Stomach smooth muscle (tissue), 2 donors: ENCODE data around the gene DSCAML1.

ENCODE experiments used
- H3K27ac ChIP-seq: one replicate; pipeline ENCODE4 v1.7.0; 2013; ENCODE audit warnings: mild to moderate bottlenecking, low read length, inconsistent platforms
- H3K27me3 ChIP-seq, 2 donors: one replicate each; pipeline ENCODE4 v1.7.0; 2013; ENCODE audit warnings: low read length in 2 of 2; ENCODE audit not compliant: insufficient read depth in 2 of 2, control insufficient read depth in 1 of 2
- H3K36me3 ChIP-seq, 2 donors: one replicate each; pipeline ENCODE4 v1.7.0; 2013; ENCODE audit warnings: low read length in 2 of 2; ENCODE audit not compliant: control insufficient read depth in 2 of 2, insufficient read depth in 2 of 2
- H3K4me1 ChIP-seq: one replicate; pipeline ENCODE4 v1.7.0; 2013; ENCODE audit warnings: low read length; ENCODE audit not compliant: control insufficient read depth, insufficient read depth
- H3K4me3 ChIP-seq, 2 donors: one replicate each; pipeline ENCODE4 v1.7.0; 2013; ENCODE audit warnings: low read length in 2 of 2
- H3K9ac ChIP-seq, 2 donors: one replicate each; pipeline ENCODE4 v1.7.0; 2013; ENCODE audit warnings: low read length in 2 of 2, mild to moderate bottlenecking in 1 of 2
- H3K9me3 ChIP-seq, 2 donors: one replicate each; pipeline ENCODE4 v1.7.0; 2013; ENCODE audit warnings: low read length in 2 of 2; ENCODE audit not compliant: control insufficient read depth in 2 of 2
- donor health status: healthy.
- donor health status: Pancreatic carcinoma.

The DSCAML1 gene

GRCh38 chr11:117391181-117391580 is 405.8 kb downstream of the DSCAML1 start:
- Histone ChIP-seq H3K27ac (no peak overlapping the region), H3K27me3 (no peaks in the 10 kb centered on the region), H3K9ac (no peak overlapping the region), H3K36me3 (peaks cover 46 to 65% of the 10 kb centered on the region in 2 donors), H3K9me3 (no peaks in the 10 kb centered on the region), H3K4me3 (no peak overlapping the region), H3K4me1 (no peaks in the 10 kb centered on the region)

GRCh38 chr11:117390743-117391142 is 406.3 kb downstream of the DSCAML1 start:
- Histone ChIP-seq H3K9me3 (no peaks in the 10 kb centered on the region), H3K4me3 (no peak overlapping the region), H3K9ac (no peak overlapping the region), H3K27me3 (no peaks in the 10 kb centered on the region), H3K27ac (no peak overlapping the region), H3K36me3 (peaks cover 46 to 66% of the 10 kb centered on the region in 2 donors), H3K4me1 (no peaks in the 10 kb centered on the region)

GRCh38 chr11:117387992-117388755 is 408.8 kb downstream of the DSCAML1 start:
- H3K27me3 ChIP-seq, result no peaks in the 10 kb centered on the region
- H3K4me3 ChIP-seq, result no peak overlapping the region
- H3K9me3 ChIP-seq, result no peaks in the 10 kb centered on the region
- peaks cover 40 to 58% of the 10 kb centered on the region in 2 donors for H3K36me3 ChIP-seq
- H3K27ac ChIP-seq, result no peak overlapping the region
- no peak overlapping the region for H3K9ac ChIP-seq
- no peaks in the 10 kb centered on the region for H3K4me1 ChIP-seq

GRCh38 chr11:117385906-117386305 is 411.1 kb downstream of the DSCAML1 start:
- no peaks in the 10 kb centered on the region for H3K9me3 ChIP-seq
- no peak overlapping the region for H3K4me3 ChIP-seq
- H3K36me3 ChIP-seq, result peaks cover 40 to 57% of the 10 kb centered on the region in 2 donors
- no peak overlapping the region for H3K27ac ChIP-seq
- H3K27me3 ChIP-seq, result no peaks in the 10 kb centered on the region
- H3K9ac ChIP-seq, result no peak overlapping the region
- H3K4me1 ChIP-seq, result no peaks in the 10 kb centered on the region

- Histone ChIP-seq H3K36me3 (peaks cover 41 to 58% of the 10 kb centered on the region in 2 donors), H3K4me3 (no peak overlapping the region), H3K9me3 (no peaks in the 10 kb centered on the region), H3K27ac (no peak overlapping the region), H3K4me1 (no peaks in the 10 kb centered on the region), H3K9ac (no peak overlapping the region), H3K27me3 (no peaks in the 10 kb centered on the region)
These were observed 411.5 kb downstream of the DSCAML1 start for GRCh38 chr11:117385471-117385870.

- Histone ChIP-seq H3K9me3 (no peaks in the 10 kb centered on the region), H3K9ac (no peak overlapping the region), H3K4me1 (no peaks in the 10 kb centered on the region), H3K27ac (no peak overlapping the region), H3K4me3 (no peak overlapping the region), H3K36me3 (peaks cover 47 to 58% of the 10 kb centered on the region in 2 donors), H3K27me3 (no peaks in the 10 kb centered on the region)
These were observed 413.0 kb downstream of the DSCAML1 start for GRCh38 chr11:117384045-117384444.

GRCh38 chr11:117382746-117383145 is 414.3 kb downstream of the DSCAML1 start:
- peaks cover 42 to 52% of the 10 kb centered on the region in 2 donors for H3K36me3 ChIP-seq
- no peaks in the 10 kb centered on the region for H3K9me3 ChIP-seq
- no peaks in the 10 kb centered on the region for H3K4me1 ChIP-seq
- H3K27ac ChIP-seq, result no peak overlapping the region
- no peak overlapping the region for H3K9ac ChIP-seq
- H3K4me3 ChIP-seq, result no peak overlapping the region
- no peaks in the 10 kb centered on the region for H3K27me3 ChIP-seq

GRCh38 chr11:117381481-117382387 is 415.3 kb downstream of the DSCAML1 start:
- no peak overlapping the region for H3K27ac ChIP-seq
- no peak overlapping the region for H3K9ac ChIP-seq
- H3K27me3 ChIP-seq, result no peaks in the 10 kb centered on the region
- no peak overlapping the region for H3K4me3 ChIP-seq
- H3K9me3 ChIP-seq, result no peaks in the 10 kb centered on the region
- H3K4me1 ChIP-seq, result no peaks in the 10 kb centered on the region
- H3K36me3 ChIP-seq, result peaks cover 43 to 47% of the 10 kb centered on the region in 2 donors

GRCh38 chr11:117380676-117381075 is 416.3 kb downstream of the DSCAML1 start:
- Histone ChIP-seq H3K9me3 (no peaks in the 10 kb centered on the region), H3K4me3 (no peak overlapping the region), H3K4me1 (no peaks in the 10 kb centered on the region), H3K27me3 (no peaks in the 10 kb centered on the region), H3K36me3 (peaks cover 44 to 55% of the 10 kb centered on the region in 2 donors), H3K27ac (no peak overlapping the region), H3K9ac (no peak overlapping the region)

GRCh38 chr11:117378976-117379865 is 417.8 kb downstream of the DSCAML1 start:
- no peaks in the 10 kb centered on the region for H3K27me3 ChIP-seq
- H3K36me3 ChIP-seq, result peaks cover 55% of the 10 kb centered on the region in 2 donors
- no peak overlapping the region for H3K4me3 ChIP-seq
- H3K9ac ChIP-seq, result no peak overlapping the region
- no peak overlapping the region for H3K27ac ChIP-seq
- no peaks in the 10 kb centered on the region for H3K9me3 ChIP-seq
- no peaks in the 10 kb centered on the region for H3K4me1 ChIP-seq
